Body of pancreas (tissue), 4 donors: ENCODE data around the gene NCAN. TPM values are rescaled to one million over a fixed set of nuclear protein-coding genes. Genes with fewer than 3 reads are reported as not detected.

Experiments
- ATAC-seq: fragments of 150-250 bp; one replicate; pipeline ENCODE4 v1.9.1; 2016
- DNase-seq, 4 donors: peaks; one replicate each; pipeline ENCODE4 v3.0.0-alpha.2; 2019
- H3K27ac ChIP-seq, 4 donors: fragments of 200-600 bp; sonication (generic); 1 replicate in 3 of 4; 2 replicates in 1 of 4; pipeline versions ENCODE4 v1.5.1 to v1.6.1; 2016 to 2019; ENCODE audit warnings: mild to moderate bottlenecking in 1 of 4, mixed read lengths in 1 of 4, moderate library complexity in 1 of 4
- H3K27me3 ChIP-seq, 2 donors: fragments of 200-600 bp; sonication (generic); one replicate each; pipeline ENCODE4 v1.6.0; 2016; ENCODE audit warnings: mild to moderate bottlenecking in 1 of 2
- H3K36me3 ChIP-seq, 2 donors: fragments of 200-600 bp; sonication (generic); replicated peaks in 1 of 2; 2 replicates each; pipeline ENCODE4 v1.5.1; 2016; ENCODE audit warnings: low read depth in 2 of 2; ENCODE audit not compliant: insufficient read depth in 1 of 2
- H3K4me1 ChIP-seq: fragments of 200-600 bp; sonication (generic); one replicate; pipeline ENCODE4 v1.6.0; 2016
- H3K4me3 ChIP-seq, 2 donors: fragments of 200-600 bp; sonication (generic); 1 replicate in 1 of 2; 2 replicates in 1 of 2; pipeline ENCODE4 v1.5.1; 2016 to 2019
- H3K9me3 ChIP-seq, 3 donors: fragments of 200-600 bp; sonication (generic); 1 replicate in 2 of 3; 2 replicates in 1 of 3; pipeline ENCODE4 v1.5.1; 2016
- CTCF ChIP-seq, 7 experiments: fragments of 450-650 bp in 4 of 7; fragments of 200-600 bp in 3 of 7; sonication (generic) in 3 of 7; IDR thresholded peaks; one replicate each; pipeline ENCODE4 v1.5.1; 2016 to 2019; ENCODE audit warnings: antibody characterized with exemption in 7 of 7
- POLR2A ChIP-seq, 3 donors: fragments of 450-650 bp; IDR thresholded peaks; one replicate each; pipeline ENCODE4 v1.6.1; 2016; ENCODE audit warnings: antibody characterized with exemption in 3 of 3, mild to moderate bottlenecking in 2 of 3
- WGBS, 2 donors: methylation state at CpG; one replicate each; pipeline ENCODE4 v1.1.5; 2017; 5-methylcytosine and 5-hydroxymethylcytosine counted together
- intact Hi-C: fragments of 100-400 bp; cut with DNase I; formaldehyde crosslinking; loops from one replicate; pipeline ENCODE4 v1.15.1; 2023
- total RNA-seq, 2 donors: library from RNA; depleted of rRNA; stranded (reverse); fragments of >200 nt; gene quantifications; one replicate each; pipeline ENCODE4 v1.1.0, GENCODE V29; 2016

Gene NCAN
- total RNA-seq, 2 donors from 2014 or later: not detected

DNA sequence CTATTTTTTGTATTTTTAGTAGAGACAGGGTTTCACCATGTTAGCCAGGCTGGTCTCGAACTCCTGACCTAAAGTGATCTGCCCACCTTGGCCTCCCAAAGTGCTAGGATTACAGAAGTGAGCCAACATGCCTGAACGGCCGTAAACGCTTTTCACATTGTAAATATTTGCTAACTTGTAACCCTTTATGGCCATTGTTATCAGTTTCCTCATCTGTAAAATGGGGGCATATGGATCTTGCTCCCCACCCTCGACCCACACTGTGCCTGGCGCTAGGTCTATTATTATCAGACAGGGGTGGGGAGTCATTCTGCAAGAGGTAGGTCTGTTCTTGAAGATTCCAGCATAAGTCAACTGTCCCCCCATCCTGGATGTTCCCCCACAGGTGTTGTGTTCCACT is 11.9 kb downstream of the NCAN start:
- H3K9me3 ChIP-seq: no peaks in the 10 kb centered on the region
- ATAC-seq: no peak
- H3K27ac ChIP-seq: no peak overlapping the region
- no peaks in the 10 kb centered on the region for H3K27me3 ChIP-seq
- TF ChIP-seq POLR2A (IDR thresholded peaks at IDR 0.05): no peak
- no peak for TF ChIP-seq CTCF (IDR thresholded peaks at IDR 0.05)
- H3K4me1 ChIP-seq: peaks cover 15% of the 10 kb centered on the region
- no peak overlapping the region for H3K4me3 ChIP-seq
- DNase-seq: no peak
- intact Hi-C loops: no loop called here
- WGBS, 2 donors: 57 to 66% methylated on average over 6 of the region's 6 CpGs
- H3K36me3 ChIP-seq: no peaks in the 10 kb centered on the region

DNA sequence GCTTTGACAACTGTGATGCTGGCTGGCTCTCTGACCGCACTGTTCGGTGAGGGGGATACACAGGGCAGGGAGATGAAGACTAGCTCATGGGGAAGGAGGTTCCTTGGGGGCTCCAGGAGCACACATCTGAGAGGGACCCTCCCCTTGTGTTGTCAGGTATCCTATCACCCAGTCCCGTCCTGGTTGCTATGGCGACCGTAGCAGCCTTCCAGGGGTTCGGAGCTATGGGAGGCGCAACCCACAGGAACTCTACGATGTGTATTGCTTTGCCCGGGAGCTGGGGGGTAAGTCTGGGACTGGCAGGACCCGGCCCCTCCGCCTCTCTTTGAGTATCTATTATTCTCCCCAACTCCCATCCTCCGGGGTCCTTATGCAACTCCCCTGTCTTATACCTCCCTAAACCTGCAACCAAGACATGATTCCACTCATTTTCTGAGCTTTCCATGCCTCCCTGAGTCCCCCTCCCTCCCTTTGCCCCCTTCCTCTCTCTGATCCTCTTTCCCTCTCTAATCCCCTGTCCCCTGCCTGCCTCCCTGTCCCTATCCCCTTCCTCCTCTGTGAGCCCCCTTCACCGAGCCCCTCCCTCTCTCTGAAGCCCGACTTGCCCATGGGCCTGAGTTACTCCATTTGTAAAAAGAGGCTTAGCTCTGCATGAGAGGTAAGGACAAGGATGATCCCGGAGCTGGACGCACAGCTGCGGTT is 12.5 kb downstream of the NCAN start:
- H3K4me1 ChIP-seq: peaks cover 15% of the 10 kb centered on the region
- no peaks in the 10 kb centered on the region for H3K9me3 ChIP-seq
- TF ChIP-seq POLR2A (IDR thresholded peaks at IDR 0.05) (no peak), CTCF (IDR thresholded peaks at IDR 0.05) (no peak)
- WGBS, 2 donors: 70 to 75% methylated on average over 16 to 17 of the region's 17 CpGs
- H3K27ac ChIP-seq: no peak overlapping the region
- H3K27me3 ChIP-seq: no peaks in the 10 kb centered on the region
- H3K4me3 ChIP-seq: no peak overlapping the region
- no peaks in the 10 kb centered on the region for H3K36me3 ChIP-seq
- DNase-seq: no peak
- ATAC-seq: peak; percentile 8
- intact Hi-C loops: no loop called here

DNA sequence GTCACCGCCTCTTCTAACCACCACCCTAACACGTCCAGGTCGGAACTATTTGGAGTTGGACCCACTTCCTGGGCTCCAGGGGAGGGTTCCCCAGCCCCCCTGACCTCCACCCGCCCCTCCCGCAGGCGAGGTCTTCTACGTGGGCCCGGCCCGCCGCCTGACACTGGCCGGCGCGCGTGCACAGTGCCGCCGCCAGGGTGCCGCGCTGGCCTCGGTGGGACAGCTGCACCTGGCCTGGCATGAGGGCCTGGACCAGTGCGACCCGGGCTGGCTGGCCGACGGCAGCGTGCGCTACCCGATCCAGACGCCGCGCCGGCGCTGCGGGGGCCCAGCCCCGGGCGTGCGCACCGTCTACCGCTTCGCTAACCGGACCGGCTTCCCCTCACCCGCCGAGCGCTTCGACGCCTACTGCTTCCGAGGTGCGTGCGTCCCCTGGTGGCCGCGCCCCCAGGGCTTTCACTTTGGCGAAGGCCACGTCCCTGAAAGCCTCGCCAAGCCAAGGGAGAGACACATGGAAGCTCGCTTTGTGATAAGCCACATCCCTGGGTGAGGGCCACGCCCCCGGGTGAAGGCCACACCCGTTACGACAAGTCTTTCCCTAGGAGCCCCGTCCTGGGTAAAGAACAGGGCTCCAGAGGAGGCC is 13.2 kb downstream of the NCAN start:
- intact Hi-C loops: no loop called here
- Histone ChIP-seq H3K27ac (no peak overlapping the region), H3K4me3 (peak overlapping the region in 1 of 2 donors; percentile 6), H3K27me3 (no peaks in the 10 kb centered on the region), H3K4me1 (peaks cover 15% of the 10 kb centered on the region), H3K9me3 (no peaks in the 10 kb centered on the region), H3K36me3 (no peaks in the 10 kb centered on the region)
- peak; percentile 70 to 79 (median 76) for DNase-seq
- 2 to 12% methylated on average over 6 to 30 of the region's 59 CpGs for whole genome bisulfite sequencing, 2 donors
- no peak for TF ChIP-seq POLR2A (IDR thresholded peaks at IDR 0.05)
- peak; percentile 40 to 69 (median 62) for TF ChIP-seq CTCF (IDR thresholded peaks at IDR 0.05)
- ATAC-seq: peak; percentile 81

DNA sequence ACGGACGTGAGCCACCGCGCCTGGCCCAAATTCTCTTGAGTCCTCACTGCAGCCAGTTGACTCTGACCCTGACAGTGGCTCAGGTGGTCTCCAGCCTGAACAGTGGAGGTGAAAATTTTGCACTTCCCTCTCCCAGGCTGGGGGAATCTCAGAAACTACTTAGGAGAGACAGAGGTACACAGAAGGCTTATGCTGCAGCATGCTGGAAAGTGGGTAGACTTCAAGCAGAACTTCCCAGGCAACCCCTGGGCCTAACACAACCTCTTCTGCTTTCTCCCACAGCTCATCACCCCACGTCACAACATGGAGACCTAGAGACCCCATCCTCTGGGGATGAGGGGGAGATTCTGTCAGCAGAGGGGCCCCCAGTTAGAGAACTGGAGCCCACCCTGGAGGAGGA is 14.4 kb downstream of the NCAN start:
- Histone ChIP-seq H3K4me3 (no peak overlapping the region), H3K27ac (no peak overlapping the region), H3K9me3 (no peaks in the 10 kb centered on the region), H3K27me3 (no peaks in the 10 kb centered on the region), H3K36me3 (no peaks in the 10 kb centered on the region), H3K4me1 (peaks cover 15% of the 10 kb centered on the region)
- intact Hi-C loops: no loop called here
- ATAC-seq (no peak), DNase-seq (no peak)
- 63 to 82% methylated on average over 5 of the region's 5 CpGs for WGBS, 2 donors
- TF ChIP-seq POLR2A (IDR thresholded peaks at IDR 0.05): no peak
- TF ChIP-seq CTCF (IDR thresholded peaks at IDR 0.05): no peak
